SK-N-SH (cell line): Measurements from ENCODE around the gene MLYCD. TPM values are rescaled to one million over a fixed set of nuclear protein-coding genes. Genes with fewer than 3 reads are reported as not detected.

Source experiments
- CTCF ChIA-PET: fragments of 300-600, 350-600 bp; formaldehyde crosslinking; extraction: SDS; loops from one replicate; lab custom pipeline; 2021; lab: Yijun Ruan, JAX
- POLR2A ChIA-PET: fragments of 350-600 bp; sonication (Branson Sonifier 250); formaldehyde crosslinking; extraction: SDS; loops from one replicate; lab custom pipeline; 2020; ENCODE audit warnings: antibody characterized with exemption, inconsistent platforms; lab: Yijun Ruan, JAX
- DNase-seq: peaks from one replicate; pipeline ENCODE4 v3.0.0; 2012
- H2AFZ ChIP-seq: fragments of 200-600 bp; sonication (generic); 2 replicates; pipeline ENCODE4 v1.8.1; 2016; ENCODE audit warnings: antibody characterized with exemption, mild to moderate bottlenecking, low read depth
- H3F3A ChIP-seq: fragments of 200-600 bp; sonication (generic); replicated peaks from 2 replicates; pipeline ENCODE3; 2016; ENCODE audit warnings: antibody characterized with exemption, mild to moderate bottlenecking; ENCODE audit not compliant: insufficient read depth
- H3K27ac ChIP-seq, 2 experiments: fragments of 200-500 bp in 1 of 2; fragments of 200-600 bp in 1 of 2; sonication (Bioruptor generic) in 1 of 2; sonication (generic), shearing (Covaris generic) in 1 of 2; 2 replicates each; pipeline versions ENCODE4 v1.5.1 to v1.6.1; 2014 to 2016; ENCODE audit warnings: low read depth in 2 of 2, inconsistent platforms in 1 of 2, low read length in 1 of 2, mild to moderate bottlenecking in 1 of 2, mixed read lengths in 1 of 2
- H3K27me3 ChIP-seq: fragments of 200-600 bp; sonication (generic), shearing (Covaris generic); 2 replicates; pipeline ENCODE4 v1.6.1; 2016; ENCODE audit warnings: mixed run types; ENCODE audit not compliant: insufficient read depth
- H3K36me3 ChIP-seq, 2 experiments: fragments of 200-500 bp in 1 of 2; fragments of 200-600 bp in 1 of 2; sonication (Bioruptor generic) in 1 of 2; sonication (generic) in 1 of 2; replicated peaks in 1 of 2; 2 replicates each; pipeline versions ENCODE3 to v1.5.1; 2014 to 2016; ENCODE audit warnings: low read length in 1 of 2, mild to moderate bottlenecking in 1 of 2; ENCODE audit not compliant: insufficient read depth in 2 of 2, control insufficient read depth in 1 of 2
- H3K4me1 ChIP-seq, 2 experiments: fragments of 200-500 bp in 1 of 2; fragments of 200-600 bp in 1 of 2; sonication (Bioruptor generic) in 1 of 2; sonication (generic), shearing (Covaris generic) in 1 of 2; 2 replicates each; pipeline versions ENCODE4 v1.5.1 to v1.6.1; 2014 to 2016; ENCODE audit warnings: low read depth in 1 of 2, low read length in 1 of 2, mixed run types in 1 of 2; ENCODE audit not compliant: insufficient read depth in 2 of 2, control insufficient read depth in 1 of 2
- H3K4me2 ChIP-seq: fragments of 200-600 bp; sonication (generic), shearing (Covaris generic); 2 replicates; pipeline ENCODE4 v1.6.1; 2017; ENCODE audit warnings: mixed run types
- H3K4me3 ChIP-seq, 2 experiments: fragments of 200-500 bp in 1 of 2; fragments of 200-600 bp in 1 of 2; sonication (Bioruptor generic) in 1 of 2; sonication (generic), shearing (Covaris generic) in 1 of 2; 2 replicates each; pipeline versions ENCODE4 v1.5.1 to v1.8.1; 2014 to 2016; ENCODE audit warnings: low read depth in 2 of 2, inconsistent platforms in 1 of 2, low read length in 1 of 2, mild to moderate bottlenecking in 1 of 2, mixed read lengths in 1 of 2, moderate library complexity in 1 of 2
- H3K79me2 ChIP-seq: fragments of 200-600 bp; sonication (generic); 2 replicates; pipeline ENCODE4 v1.8.1; 2017; ENCODE audit warnings: mild to moderate bottlenecking; ENCODE audit not compliant: insufficient read depth
- H3K9ac ChIP-seq: fragments of 200-600 bp; sonication (generic); 2 replicates; pipeline ENCODE4 v1.6.1; 2017; ENCODE audit warnings: mixed run types
- H3K9me2 ChIP-seq: fragments of 200-600 bp; sonication (generic); 2 replicates; pipeline ENCODE4 v1.6.1; 2017; ENCODE audit warnings: mixed run types
- H3K9me3 ChIP-seq: fragments of 200-600 bp; sonication (generic); 2 replicates; pipeline ENCODE4 v1.6.1; 2017; ENCODE audit warnings: mixed run types, mild to moderate bottlenecking, moderate library complexity
- H4K20me1 ChIP-seq: fragments of 200-600 bp; sonication (generic); 2 replicates; pipeline ENCODE4 v1.6.1; 2017; ENCODE audit warnings: mild to moderate bottlenecking, mixed run types; ENCODE audit not compliant: insufficient read depth
- CHD2 ChIP-seq: fragments of 150-350 bp; IDR thresholded peaks from 2 replicates; pipeline ENCODE4 v1.6.1; 2018; ENCODE audit warnings: low read length; ENCODE audit not compliant: partially characterized antibody
- ELF1 ChIP-seq: IDR thresholded peaks from 2 replicates; pipeline ENCODE4 v1.4.0; 2012
- EP300 ChIP-seq, 2 experiments: IDR thresholded peaks; 2 replicates each; pipeline versions ENCODE4 v1.4.0 to v1.6.1; 2012; ENCODE audit warnings: borderline replicate concordance in 1 of 2, low read depth in 1 of 2, low read length in 1 of 2
- FOXJ3 ChIP-seq: sonication (generic); formaldehyde crosslinking; IDR thresholded peaks from 2 replicates; pipeline ENCODE4 v1.5.1; 2020; ENCODE audit warnings: mild to moderate bottlenecking, missing genetic modification reagents
- FOXM1 ChIP-seq: IDR thresholded peaks from 2 replicates; pipeline ENCODE4 v1.4.0; 2012; ENCODE audit warnings: low read depth, mild to moderate bottlenecking
- GATA2 ChIP-seq: sonication (generic); formaldehyde crosslinking; IDR thresholded peaks from 2 replicates; pipeline ENCODE4 v1.5.0; 2020; ENCODE audit warnings: mild to moderate bottlenecking, missing genetic modification reagents
- MEF2A ChIP-seq: IDR thresholded peaks from 2 replicates; pipeline ENCODE4 v1.4.0; 2012; ENCODE audit warnings: low read depth, borderline replicate concordance
- MXI1 ChIP-seq: IDR thresholded peaks from 2 replicates; pipeline ENCODE4 v1.6.1; 2012; ENCODE audit warnings: mild to moderate bottlenecking, low read depth, low read length, improper control_type of control experiment
- NFIC ChIP-seq: IDR thresholded peaks from 2 replicates; pipeline ENCODE4 v1.4.0; 2012; ENCODE audit warnings: borderline replicate concordance
- NRF1 ChIP-seq: IDR thresholded peaks from 2 replicates; pipeline ENCODE4 v1.6.1; 2012; ENCODE audit warnings: low read depth, mild to moderate bottlenecking, low read length
- RAD21 ChIP-seq: IDR thresholded peaks from 2 replicates; pipeline ENCODE4 v1.6.1; 2012; ENCODE audit warnings: mild to moderate bottlenecking, low read length
- RCOR1 ChIP-seq: fragments of 150-350 bp; IDR thresholded peaks from 2 replicates; pipeline ENCODE4 v1.6.1; 2017; ENCODE audit warnings: antibody characterized with exemption, low read length
- RFX5 ChIP-seq: IDR thresholded peaks from 2 replicates; pipeline ENCODE4 v1.6.1; 2012; ENCODE audit warnings: mild to moderate bottlenecking, improper control_type of control experiment, low read length
- RXRA ChIP-seq: IDR thresholded peaks from 2 replicates; pipeline ENCODE4 v1.4.0; 2012; ENCODE audit warnings: low read depth, mild to moderate bottlenecking, borderline replicate concordance
- SIN3A ChIP-seq: IDR thresholded peaks from 2 replicates; pipeline ENCODE4 v1.6.1; 2012; ENCODE audit warnings: low read depth, mild to moderate bottlenecking, low read length, moderate library complexity, borderline replicate concordance
- TCF12 ChIP-seq: IDR thresholded peaks from 2 replicates; pipeline ENCODE4 v1.4.0; 2012
- TEAD4 ChIP-seq: IDR thresholded peaks from 2 replicates; pipeline ENCODE4 v1.4.0; 2012; ENCODE audit warnings: mild to moderate bottlenecking, borderline replicate concordance; ENCODE audit not compliant: insufficient read depth
- YY1 ChIP-seq: IDR thresholded peaks from 2 replicates; pipeline ENCODE4 v1.4.0; 2012; ENCODE audit warnings: low read depth, mild to moderate bottlenecking
- WGBS: methylation state at CpG from one replicate; pipeline ENCODE4 v1.1.6; 2017; ENCODE audit warnings: low lambda C conversion rate; 5-methylcytosine and 5-hydroxymethylcytosine counted together
- polyA plus RNA-seq, 3 experiments: library from polyadenylated mRNA; depleted of rRNA; stranded (reverse); fragments of >200 nt; gene quantifications; 2 replicates each; pipeline ENCODE4 v1.2.3, GENCODE V29; 2012
- TF ChIP-seq, protein P1 (sequence below): fragments of 150-350 bp; IDR thresholded peaks from 2 replicates; pipeline ENCODE4 v1.6.1; 2016; ENCODE audit warnings: mild to moderate bottlenecking, low read depth, low read length
- TF ChIP-seq, protein P2 (sequence below): IDR thresholded peaks from 2 replicates; pipeline ENCODE4 v1.4.0; 2012; ENCODE audit warnings: low read depth, borderline replicate concordance
- TF ChIP-seq, protein P3 (sequence below): IDR thresholded peaks from 2 replicates; pipeline ENCODE4 v1.6.1; 2012; ENCODE audit warnings: mild to moderate bottlenecking, low read depth, low read length, moderate library complexity
- TF ChIP-seq, protein P4 (sequence below): fragments of 200-600 bp; sonication (generic); IDR thresholded peaks from 2 replicates; pipeline ENCODE4 v1.6.1; 2017; ENCODE audit warnings: antibody characterized with exemption, mild to moderate bottlenecking, moderate library complexity
- TF ChIP-seq, protein P5 (sequence below): fragments of 150-350 bp; IDR thresholded peaks from 2 replicates; pipeline ENCODE4 v1.6.1; 2017; ENCODE audit warnings: antibody characterized with exemption, low read length, low read depth, borderline replicate concordance
- TF ChIP-seq, protein P6 (sequence below): IDR thresholded peaks from 2 replicates; pipeline ENCODE4; 2012

The MLYCD gene
- polyA plus RNA-seq, 1 of the 3 experiments (the other 2 are of a cell fraction) = 2.4 TPM

DNA sequence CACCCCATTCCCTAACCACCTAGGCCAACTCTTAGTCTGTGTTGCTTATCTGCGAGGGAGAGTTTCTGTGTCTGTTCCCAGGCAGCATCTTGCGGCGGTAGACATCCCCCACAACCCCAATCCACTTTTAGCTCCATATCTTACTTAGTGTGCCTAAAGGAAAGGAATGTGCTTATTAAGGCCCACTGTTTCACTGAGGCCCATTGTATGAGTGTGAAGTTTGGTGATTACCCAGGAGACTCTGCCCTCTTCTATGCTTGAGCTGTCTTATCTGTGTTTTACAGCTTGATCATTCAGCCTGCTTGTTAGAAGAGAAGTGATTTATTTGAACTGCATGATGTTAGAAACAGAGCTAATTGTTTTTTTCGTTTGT, 10.3 kb upstream of the MLYCD start (continued):
- TF ChIP-seq, protein P1, sequence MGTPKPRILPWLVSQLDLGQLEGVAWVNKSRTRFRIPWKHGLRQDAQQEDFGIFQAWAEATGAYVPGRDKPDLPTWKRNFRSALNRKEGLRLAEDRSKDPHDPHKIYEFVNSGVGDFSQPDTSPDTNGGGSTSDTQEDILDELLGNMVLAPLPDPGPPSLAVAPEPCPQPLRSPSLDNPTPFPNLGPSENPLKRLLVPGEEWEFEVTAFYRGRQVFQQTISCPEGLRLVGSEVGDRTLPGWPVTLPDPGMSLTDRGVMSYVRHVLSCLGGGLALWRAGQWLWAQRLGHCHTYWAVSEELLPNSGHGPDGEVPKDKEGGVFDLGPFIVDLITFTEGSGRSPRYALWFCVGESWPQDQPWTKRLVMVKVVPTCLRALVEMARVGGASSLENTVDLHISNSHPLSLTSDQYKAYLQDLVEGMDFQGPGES = no peak
- TF ChIP-seq RXRA (no peak), RFX5 (no peak), NRF1 (no peak), SIN3A (no peak), CHD2 (no peak), NFIC (no peak), RAD21 (no peak), YY1 (no peak)

DNA sequence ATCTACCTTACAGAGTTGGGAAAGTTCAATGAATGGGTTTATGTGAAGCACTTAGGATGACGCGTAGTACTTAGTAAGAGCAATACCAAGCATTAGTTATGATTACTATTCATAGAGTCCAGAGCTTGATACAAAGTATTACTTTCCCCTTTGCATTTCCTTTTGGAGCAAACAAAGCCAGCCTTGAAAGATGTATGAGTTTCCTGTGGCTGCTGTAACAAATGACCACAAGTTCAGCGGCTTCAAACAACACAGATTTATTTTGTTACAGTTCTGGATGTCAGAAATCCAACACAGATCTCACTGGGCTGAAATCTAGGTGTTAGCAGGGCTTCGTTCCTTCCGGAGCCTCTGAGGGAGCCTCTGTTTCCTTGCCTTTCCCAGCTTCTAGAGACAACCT, 8.6 kb upstream of the MLYCD start:
- 81% methylated on average over 5 of the region's 5 CpGs for WGBS
- Histone ChIP-seq H3K9ac (no peak overlapping the region), H3K9me2 (no peaks in the 10 kb centered on the region), H3K36me3 (no peaks in the 10 kb centered on the region), H3K9me3 (no peaks in the 10 kb centered on the region; the same call in 1 of the 2 replicates), H3K4me2 (no peak overlapping the region), H3K27me3 (no peaks in the 10 kb centered on the region), H3K4me1 (no peaks in the 10 kb centered on the region; a peak in 1 of 4 replicates), H4K20me1 (no peaks in the 10 kb centered on the region), H2AFZ (no peak overlapping the region), H3F3A (no peaks in the 10 kb centered on the region), H3K79me2 (no peaks in the 10 kb centered on the region), H3K4me3 (no peak overlapping the region), H3K27ac (no peak overlapping the region)
- DNase-seq = no peak
- ChIA-PET POLR2A (no interaction called here), CTCF (interaction anchor here (1.0 to 1.1 kb wide), 3 partner anchors 37 to 194 kb away, joined by 3 read pairs; no protein-coding TSS in a partner anchor)
- TF ChIP-seq, protein P2, sequence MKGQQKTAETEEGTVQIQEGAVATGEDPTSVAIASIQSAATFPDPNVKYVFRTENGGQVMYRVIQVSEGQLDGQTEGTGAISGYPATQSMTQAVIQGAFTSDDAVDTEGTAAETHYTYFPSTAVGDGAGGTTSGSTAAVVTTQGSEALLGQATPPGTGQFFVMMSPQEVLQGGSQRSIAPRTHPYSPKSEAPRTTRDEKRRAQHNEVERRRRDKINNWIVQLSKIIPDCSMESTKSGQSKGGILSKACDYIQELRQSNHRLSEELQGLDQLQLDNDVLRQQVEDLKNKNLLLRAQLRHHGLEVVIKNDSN = no peak
- no peak for TF ChIP-seq TEAD4
- TF ChIP-seq RFX5 = no peak
- TF ChIP-seq FOXM1 = no peak
- no peak for TF ChIP-seq MEF2A
- TF ChIP-seq MXI1 = no peak
- no peak for TF ChIP-seq ELF1
- TF ChIP-seq, protein P3, sequence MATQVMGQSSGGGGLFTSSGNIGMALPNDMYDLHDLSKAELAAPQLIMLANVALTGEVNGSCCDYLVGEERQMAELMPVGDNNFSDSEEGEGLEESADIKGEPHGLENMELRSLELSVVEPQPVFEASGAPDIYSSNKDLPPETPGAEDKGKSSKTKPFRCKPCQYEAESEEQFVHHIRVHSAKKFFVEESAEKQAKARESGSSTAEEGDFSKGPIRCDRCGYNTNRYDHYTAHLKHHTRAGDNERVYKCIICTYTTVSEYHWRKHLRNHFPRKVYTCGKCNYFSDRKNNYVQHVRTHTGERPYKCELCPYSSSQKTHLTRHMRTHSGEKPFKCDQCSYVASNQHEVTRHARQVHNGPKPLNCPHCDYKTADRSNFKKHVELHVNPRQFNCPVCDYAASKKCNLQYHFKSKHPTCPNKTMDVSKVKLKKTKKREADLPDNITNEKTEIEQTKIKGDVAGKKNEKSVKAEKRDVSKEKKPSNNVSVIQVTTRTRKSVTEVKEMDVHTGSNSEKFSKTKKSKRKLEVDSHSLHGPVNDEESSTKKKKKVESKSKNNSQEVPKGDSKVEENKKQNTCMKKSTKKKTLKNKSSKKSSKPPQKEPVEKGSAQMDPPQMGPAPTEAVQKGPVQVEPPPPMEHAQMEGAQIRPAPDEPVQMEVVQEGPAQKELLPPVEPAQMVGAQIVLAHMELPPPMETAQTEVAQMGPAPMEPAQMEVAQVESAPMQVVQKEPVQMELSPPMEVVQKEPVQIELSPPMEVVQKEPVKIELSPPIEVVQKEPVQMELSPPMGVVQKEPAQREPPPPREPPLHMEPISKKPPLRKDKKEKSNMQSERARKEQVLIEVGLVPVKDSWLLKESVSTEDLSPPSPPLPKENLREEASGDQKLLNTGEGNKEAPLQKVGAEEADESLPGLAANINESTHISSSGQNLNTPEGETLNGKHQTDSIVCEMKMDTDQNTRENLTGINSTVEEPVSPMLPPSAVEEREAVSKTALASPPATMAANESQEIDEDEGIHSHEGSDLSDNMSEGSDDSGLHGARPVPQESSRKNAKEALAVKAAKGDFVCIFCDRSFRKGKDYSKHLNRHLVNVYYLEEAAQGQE = no peak
- no peak for TF ChIP-seq RCOR1
- TF ChIP-seq, protein P4, sequence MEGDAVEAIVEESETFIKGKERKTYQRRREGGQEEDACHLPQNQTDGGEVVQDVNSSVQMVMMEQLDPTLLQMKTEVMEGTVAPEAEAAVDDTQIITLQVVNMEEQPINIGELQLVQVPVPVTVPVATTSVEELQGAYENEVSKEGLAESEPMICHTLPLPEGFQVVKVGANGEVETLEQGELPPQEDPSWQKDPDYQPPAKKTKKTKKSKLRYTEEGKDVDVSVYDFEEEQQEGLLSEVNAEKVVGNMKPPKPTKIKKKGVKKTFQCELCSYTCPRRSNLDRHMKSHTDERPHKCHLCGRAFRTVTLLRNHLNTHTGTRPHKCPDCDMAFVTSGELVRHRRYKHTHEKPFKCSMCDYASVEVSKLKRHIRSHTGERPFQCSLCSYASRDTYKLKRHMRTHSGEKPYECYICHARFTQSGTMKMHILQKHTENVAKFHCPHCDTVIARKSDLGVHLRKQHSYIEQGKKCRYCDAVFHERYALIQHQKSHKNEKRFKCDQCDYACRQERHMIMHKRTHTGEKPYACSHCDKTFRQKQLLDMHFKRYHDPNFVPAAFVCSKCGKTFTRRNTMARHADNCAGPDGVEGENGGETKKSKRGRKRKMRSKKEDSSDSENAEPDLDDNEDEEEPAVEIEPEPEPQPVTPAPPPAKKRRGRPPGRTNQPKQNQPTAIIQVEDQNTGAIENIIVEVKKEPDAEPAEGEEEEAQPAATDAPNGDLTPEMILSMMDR = no peak
- no peak for TF ChIP-seq GATA2 (CRISPR knock-in tag)
- no peak for TF ChIP-seq FOXJ3 (CRISPR knock-in tag)
- no peak for TF ChIP-seq NFIC
- TF ChIP-seq RXRA = no peak
- no peak for TF ChIP-seq TCF12
- TF ChIP-seq, protein P5, sequence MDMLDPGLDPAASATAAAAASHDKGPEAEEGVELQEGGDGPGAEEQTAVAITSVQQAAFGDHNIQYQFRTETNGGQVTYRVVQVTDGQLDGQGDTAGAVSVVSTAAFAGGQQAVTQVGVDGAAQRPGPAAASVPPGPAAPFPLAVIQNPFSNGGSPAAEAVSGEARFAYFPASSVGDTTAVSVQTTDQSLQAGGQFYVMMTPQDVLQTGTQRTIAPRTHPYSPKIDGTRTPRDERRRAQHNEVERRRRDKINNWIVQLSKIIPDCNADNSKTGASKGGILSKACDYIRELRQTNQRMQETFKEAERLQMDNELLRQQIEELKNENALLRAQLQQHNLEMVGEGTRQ = no peak
- TF ChIP-seq EP300 (IDR thresholded peaks at IDR 0.05; ENCODE audit: borderline replicate concordance in 1 of 2, low read depth in 1 of 2, low read length in 1 of 2) = no peak
- TF ChIP-seq, protein P6, sequence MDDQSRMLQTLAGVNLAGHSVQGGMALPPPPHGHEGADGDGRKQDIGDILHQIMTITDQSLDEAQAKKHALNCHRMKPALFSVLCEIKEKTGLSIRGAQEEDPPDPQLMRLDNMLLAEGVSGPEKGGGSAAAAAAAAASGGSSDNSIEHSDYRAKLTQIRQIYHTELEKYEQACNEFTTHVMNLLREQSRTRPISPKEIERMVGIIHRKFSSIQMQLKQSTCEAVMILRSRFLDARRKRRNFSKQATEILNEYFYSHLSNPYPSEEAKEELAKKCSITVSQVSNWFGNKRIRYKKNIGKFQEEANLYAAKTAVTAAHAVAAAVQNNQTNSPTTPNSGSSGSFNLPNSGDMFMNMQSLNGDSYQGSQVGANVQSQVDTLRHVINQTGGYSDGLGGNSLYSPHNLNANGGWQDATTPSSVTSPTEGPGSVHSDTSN = no peak
- TF ChIP-seq YY1 = no peak
